A549 (cell line): ENCODE measurements around the gene CCDC85A. TPM values are rescaled to one million over a fixed set of nuclear protein-coding genes. Genes with fewer than 3 reads are reported as not detected.

ENCODE experiments used
- ATAC-seq, 2 experiments: fragments of 200-7000 bp in 1 of 2; fragments of >200 bp in 1 of 2; cut with Nextera tagmentation in 1 of 2; cut with Tn5 transposase in 1 of 2; 3 replicates each; pipeline versions ENCODE4 v1.8.0 to v1.9.1; 2018 to 2020; ENCODE audit warnings: mild to moderate bottlenecking in 1 of 2, moderate library complexity in 1 of 2
- CTCF ChIA-PET: fragments of 300-600 bp; sonication (Branson Sonifier 250); formaldehyde crosslinking; extraction: SDS; loops from one replicate; lab custom pipeline; 2021; ENCODE audit warnings: antibody characterized with exemption, inconsistent platforms; lab: Yijun Ruan, JAX
- POLR2A ChIA-PET: fragments of 350-600 bp; formaldehyde crosslinking; extraction: SDS; loops from one replicate; lab custom pipeline; 2021; ENCODE audit warnings: antibody characterized with exemption, inconsistent platforms; lab: Yijun Ruan, JAX
- DNase-seq, 2 experiments: peaks; one replicate each; pipeline versions ENCODE4 v3.0.0 to v3.0.0-alpha.2; 2011 to 2016; ENCODE audit warnings: low read depth in 1 of 2, low spot score in 1 of 2
- FAIRE-seq: peaks from 2 replicates; lab custom pipeline; 2011; peaks lifted over from hg19 to GRCh38; lab: Jason Lieb, UNC
- H3K27ac ChIP-seq, 2 experiments: fragments of >200 bp; sonication (Bioruptor Twin); formaldehyde crosslinking; 3 replicates each; pipeline ENCODE4 v1.5.1; 2016 to 2017
- H3K4me1 ChIP-seq: fragments of >200 bp; sonication (Bioruptor Twin); formaldehyde crosslinking; 3 replicates; pipeline ENCODE4 v1.6.1; 2016
- H3K4me2 ChIP-seq: fragments of >200 bp; sonication (Bioruptor Twin); formaldehyde crosslinking; 3 replicates; pipeline ENCODE4 v1.6.1; 2016
- H3K4me3 ChIP-seq: fragments of >200 bp; sonication (Bioruptor Twin); formaldehyde crosslinking; 3 replicates; pipeline ENCODE4 v1.5.1; 2016
- H3K9me3 ChIP-seq: fragments of >200 bp; sonication (Bioruptor Twin); formaldehyde crosslinking; 3 replicates; pipeline ENCODE4 v1.6.1; 2016
- CBX2 ChIP-seq: fragments of 200-600 bp; sonication (generic); IDR thresholded peaks from 2 replicates; pipeline ENCODE4 v1.6.1; 2016; ENCODE audit warnings: low read depth, mild to moderate bottlenecking, borderline replicate concordance
- CBX8 ChIP-seq: fragments of 200-600 bp; sonication (generic); IDR thresholded peaks from 2 replicates; pipeline ENCODE4 v1.6.1; 2016
- CEBPB ChIP-seq, 2 experiments: fragments of >200 bp in 1 of 2; sonication (Bioruptor Twin) in 1 of 2; formaldehyde crosslinking in 1 of 2; IDR thresholded peaks; 2 replicates each; pipeline ENCODE4 v1.6.1; 2012 to 2016
- EHF ChIP-seq: fragments of 250-450 bp; sonication (Bioruptor Pico); IDR thresholded peaks from 2 replicates; pipeline ENCODE4 v1.5.0; 2020; ENCODE audit warnings: mild to moderate bottlenecking
- HDAC2 ChIP-seq: fragments of 200-600 bp; sonication (generic); IDR thresholded peaks from 2 replicates; pipeline ENCODE4 v1.6.1; 2016
- JUN ChIP-seq, 2 experiments: fragments of >200 bp; sonication (Bioruptor Twin); formaldehyde crosslinking; IDR thresholded peaks; 2 replicates in 1 of 2; 3 replicates in 1 of 2; pipeline ENCODE4 v1.6.1; 2016 to 2017
- KDM1A ChIP-seq: fragments of 200-600 bp; sonication (generic); IDR thresholded peaks from 2 replicates; pipeline ENCODE4 v1.6.1; 2016; ENCODE audit warnings: low read depth, mild to moderate bottlenecking
- NFE2L2 ChIP-seq: fragments of 150-350 bp; conservative IDR thresholded peaks from 2 replicates; pipeline ENCODE4 v1.6.1; 2014; ENCODE audit warnings: low read length
- NPAS2 ChIP-seq: fragments of 250-450 bp; sonication (Bioruptor Pico); IDR thresholded peaks from 2 replicates; pipeline ENCODE4 v1.8.0; 2022; ENCODE audit warnings: mild to moderate bottlenecking, moderate library complexity, borderline replicate concordance
- POLR2AphosphoS2 ChIP-seq: conservative IDR thresholded peaks from 2 replicates; pipeline ENCODE4 v1.6.1; 2012; ENCODE audit warnings: low read length, improper control_type of control experiment, inconsistent platforms
- RAD21 ChIP-seq, 2 experiments: fragments of >200 bp in 1 of 2; sonication (Bioruptor Twin) in 1 of 2; formaldehyde crosslinking in 1 of 2; IDR thresholded peaks in 1 of 2; conservative IDR thresholded peaks in 1 of 2; 2 replicates in 1 of 2; 3 replicates in 1 of 2; pipeline ENCODE4 v1.6.1; 2012 to 2018; ENCODE audit warnings: inconsistent platforms in 1 of 2
- RNF2 ChIP-seq: fragments of 200-600 bp; sonication (generic); IDR thresholded peaks from 2 replicates; pipeline ENCODE4 v1.6.1; 2016; ENCODE audit warnings: low read depth, mild to moderate bottlenecking, antibody characterized with exemption, moderate library complexity, borderline replicate concordance
- SMC3 ChIP-seq: fragments of >200 bp; sonication (Bioruptor Twin); formaldehyde crosslinking; IDR thresholded peaks from 3 replicates; pipeline ENCODE4 v1.6.1; 2018; ENCODE audit warnings: inconsistent platforms
- TFCP2L1 ChIP-seq: fragments of 250-450 bp; sonication (Bioruptor Pico); IDR thresholded peaks from 2 replicates; pipeline ENCODE4 v1.5.0; 2021; ENCODE audit warnings: mild to moderate bottlenecking
- TP53 ChIP-seq: fragments of 250-450 bp; sonication (Bioruptor Pico); IDR thresholded peaks from 2 replicates; pipeline ENCODE4 v1.5.0; 2021; ENCODE audit warnings: mild to moderate bottlenecking, moderate library complexity
- ZFP36 ChIP-seq: fragments of 450-650 bp; IDR thresholded peaks from 2 replicates; pipeline ENCODE4 v1.6.1; 2014; ENCODE audit warnings: borderline replicate concordance; ENCODE audit not compliant: partially characterized antibody
- ZNF302 ChIP-seq: fragments of 250-450 bp; sonication (Bioruptor Pico); IDR thresholded peaks from 2 replicates; pipeline ENCODE4 v1.9.0; 2021; ENCODE audit warnings: inconsistent platforms, mild to moderate bottlenecking, moderate library complexity
- ZSCAN20 ChIP-seq: fragments of 250-450 bp; sonication (Bioruptor Pico); IDR thresholded peaks from 2 replicates; pipeline ENCODE4 v1.8.0; 2022; ENCODE audit warnings: mild to moderate bottlenecking, moderate library complexity
- WGBS: methylation state at CpG from one replicate; pipeline ENCODE4 v1.1.6; 2017; ENCODE audit errors: missing lambda C conversion rate; 5-methylcytosine and 5-hydroxymethylcytosine counted together
- polyA plus RNA-seq, 4 experiments: library from polyadenylated mRNA; depleted of rRNA in 3 of 4; stranded (reverse); fragments of >200 nt; fragmentation: RNase III in 1 of 4; extraction: RNeasy Plus Mini Kit Qiagen cat#74134 plus additional on column Dnase treatment in 1 of 4; gene quantifications; 2 replicates in 3 of 4; 3 replicates in 1 of 4; pipeline ENCODE4 v1.2.3, GENCODE V29; 2011 to 2017
- TF ChIP-seq, protein P1 (sequence below): IDR thresholded peaks from 2 replicates; pipeline ENCODE4 v1.6.1; 2012
- TF ChIP-seq, protein P2 (sequence below): fragments of 250-450 bp; sonication (Bioruptor Pico); IDR thresholded peaks from 2 replicates; pipeline ENCODE4 v1.5.0; 2021; ENCODE audit warnings: mild to moderate bottlenecking, moderate library complexity, borderline replicate concordance
- TF ChIP-seq, protein P3 (sequence below): fragments of 450-650 bp; IDR thresholded peaks from 2 replicates; pipeline ENCODE4 v1.6.1; 2014; ENCODE audit warnings: antibody characterized with exemption
- TF ChIP-seq, protein P4 (sequence below): IDR thresholded peaks from 2 replicates; pipeline ENCODE4 v1.6.1; 2012

CCDC85A gene
- polyA plus RNA-seq, 2 of the 4 experiments (the other 2 are of a cell fraction) = 0.05 to 0.30 TPM

DNA sequence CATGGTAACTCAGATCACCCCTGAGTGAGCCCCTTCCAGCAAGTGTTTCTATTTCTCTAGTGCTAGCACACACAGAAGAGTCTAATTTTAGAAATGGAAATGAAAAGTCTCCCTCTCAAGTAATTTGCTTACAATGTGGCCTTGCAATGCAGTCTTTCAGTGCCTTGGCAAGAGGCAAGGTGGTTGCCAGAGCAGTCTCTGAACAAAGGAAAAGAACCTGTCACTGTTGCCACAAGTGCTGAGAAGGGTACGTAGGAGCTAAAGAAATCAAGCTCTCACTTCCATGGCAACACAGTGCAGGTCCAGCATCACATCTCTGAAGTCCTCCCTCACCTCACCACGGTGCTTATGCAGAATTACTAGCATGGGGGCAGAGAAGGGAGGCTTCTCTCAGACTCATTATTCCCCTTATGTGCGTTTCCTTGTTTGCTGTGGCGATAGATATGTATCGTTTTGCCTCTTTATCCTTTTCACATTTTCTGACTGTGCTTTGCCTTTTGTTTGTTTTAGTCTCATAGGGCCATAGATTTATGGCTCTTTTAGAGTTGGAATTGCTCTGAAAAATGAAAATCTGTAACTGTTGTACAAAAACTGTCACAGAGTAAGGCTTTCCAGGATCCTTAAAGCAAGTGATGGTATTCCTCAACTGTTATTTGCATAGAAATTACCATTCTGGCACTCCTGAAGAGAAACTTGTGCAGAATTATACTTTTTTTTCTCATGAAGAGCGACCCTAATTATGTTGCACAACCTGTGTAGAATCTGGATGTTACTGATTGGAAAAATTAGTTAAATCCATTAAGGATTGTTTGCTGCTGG lies 164.8 kb downstream of the CCDC85A start:
- DNase-seq (no peak), FAIRE-seq (no peak), ATAC-seq (no peak; a peak in 1 of 6 replicates)
- no peak overlapping the region for H3K4me2 ChIP-seq
- POLR2A ChIA-PET = no interaction called here
- no peak overlapping the region for H3K27ac ChIP-seq
- H3K4me3 ChIP-seq = no peak overlapping the region
- 45% methylated on average over 6 of the region's 6 CpGs for WGBS
- no peak for TF ChIP-seq POLR2AphosphoS2
- H3K9me3 ChIP-seq = no peaks in the 10 kb centered on the region
- CTCF ChIA-PET = no interaction called here
- no peaks in the 10 kb centered on the region for H3K4me1 ChIP-seq

DNA sequence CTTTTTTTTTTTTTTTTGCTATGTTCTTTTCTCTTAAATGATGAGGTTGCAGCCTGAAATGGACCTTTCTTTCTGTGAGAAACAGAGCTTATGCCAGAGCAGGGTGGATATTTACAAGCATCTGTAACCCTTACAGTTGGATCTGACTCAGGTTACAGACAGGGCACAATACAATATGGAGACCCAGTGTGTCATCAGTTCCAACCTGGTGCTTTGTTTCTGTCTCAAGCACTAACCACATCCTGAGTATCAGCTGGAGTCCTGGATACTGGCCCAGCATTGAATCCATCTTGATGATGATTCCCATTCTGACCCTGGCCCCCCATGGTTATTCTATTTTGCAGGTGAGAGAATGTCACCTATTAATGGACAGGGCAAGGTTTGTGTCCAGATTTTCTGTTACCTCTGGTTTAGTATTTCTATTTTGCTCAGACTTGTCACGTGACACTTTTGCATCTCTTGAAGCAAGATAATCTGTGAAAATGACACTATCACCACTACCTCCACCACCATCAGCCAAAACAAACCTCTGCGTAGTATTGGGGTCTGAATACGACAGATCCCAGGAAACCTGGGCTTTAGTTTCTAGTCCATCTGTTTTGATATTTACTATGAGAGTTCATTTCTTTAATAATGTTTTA lies 174.0 kb downstream of the CCDC85A start:
- ATAC-seq = no peak
- ChIA-PET POLR2A (interaction anchor here (0.6 kb wide), 1 partner anchor 289 kb away, joined by 4 read pairs; no protein-coding TSS in a partner anchor), CTCF (no interaction called here)
- Histone ChIP-seq H3K9me3 (no peaks in the 10 kb centered on the region), H3K4me1 (no peaks in the 10 kb centered on the region), H3K4me2 (no peak overlapping the region), H3K4me3 (no peak overlapping the region), H3K27ac (no peak overlapping the region)
- 57% methylated on average over 3 of the region's 3 CpGs for WGBS
- TF ChIP-seq, protein P1, sequence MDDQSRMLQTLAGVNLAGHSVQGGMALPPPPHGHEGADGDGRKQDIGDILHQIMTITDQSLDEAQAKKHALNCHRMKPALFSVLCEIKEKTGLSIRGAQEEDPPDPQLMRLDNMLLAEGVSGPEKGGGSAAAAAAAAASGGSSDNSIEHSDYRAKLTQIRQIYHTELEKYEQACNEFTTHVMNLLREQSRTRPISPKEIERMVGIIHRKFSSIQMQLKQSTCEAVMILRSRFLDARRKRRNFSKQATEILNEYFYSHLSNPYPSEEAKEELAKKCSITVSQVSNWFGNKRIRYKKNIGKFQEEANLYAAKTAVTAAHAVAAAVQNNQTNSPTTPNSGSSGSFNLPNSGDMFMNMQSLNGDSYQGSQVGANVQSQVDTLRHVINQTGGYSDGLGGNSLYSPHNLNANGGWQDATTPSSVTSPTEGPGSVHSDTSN = no peak
- TF ChIP-seq, protein P2, sequence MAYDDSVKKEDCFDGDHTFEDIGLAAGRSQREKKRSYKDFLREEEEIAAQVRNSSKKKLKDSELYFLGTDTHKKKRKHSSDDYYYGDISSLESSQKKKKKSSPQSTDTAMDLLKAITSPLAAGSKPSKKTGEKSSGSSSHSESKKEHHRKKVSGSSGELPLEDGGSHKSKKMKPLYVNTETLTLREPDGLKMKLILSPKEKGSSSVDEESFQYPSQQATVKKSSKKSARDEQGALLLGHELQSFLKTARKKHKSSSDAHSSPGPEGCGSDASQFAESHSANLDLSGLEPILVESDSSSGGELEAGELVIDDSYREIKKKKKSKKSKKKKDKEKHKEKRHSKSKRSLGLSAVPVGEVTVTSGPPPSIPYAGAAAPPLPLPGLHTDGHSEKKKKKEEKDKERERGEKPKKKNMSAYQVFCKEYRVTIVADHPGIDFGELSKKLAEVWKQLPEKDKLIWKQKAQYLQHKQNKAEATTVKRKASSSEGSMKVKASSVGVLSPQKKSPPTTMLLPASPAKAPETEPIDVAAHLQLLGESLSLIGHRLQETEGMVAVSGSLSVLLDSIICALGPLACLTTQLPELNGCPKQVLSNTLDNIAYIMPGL (CRISPR knock-in tag) = no peak
- TF ChIP-seq, protein P3, sequence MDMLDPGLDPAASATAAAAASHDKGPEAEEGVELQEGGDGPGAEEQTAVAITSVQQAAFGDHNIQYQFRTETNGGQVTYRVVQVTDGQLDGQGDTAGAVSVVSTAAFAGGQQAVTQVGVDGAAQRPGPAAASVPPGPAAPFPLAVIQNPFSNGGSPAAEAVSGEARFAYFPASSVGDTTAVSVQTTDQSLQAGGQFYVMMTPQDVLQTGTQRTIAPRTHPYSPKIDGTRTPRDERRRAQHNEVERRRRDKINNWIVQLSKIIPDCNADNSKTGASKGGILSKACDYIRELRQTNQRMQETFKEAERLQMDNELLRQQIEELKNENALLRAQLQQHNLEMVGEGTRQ = peak; percentile 45
- FAIRE-seq = no peak
- no peak for DNase-seq

DNA sequence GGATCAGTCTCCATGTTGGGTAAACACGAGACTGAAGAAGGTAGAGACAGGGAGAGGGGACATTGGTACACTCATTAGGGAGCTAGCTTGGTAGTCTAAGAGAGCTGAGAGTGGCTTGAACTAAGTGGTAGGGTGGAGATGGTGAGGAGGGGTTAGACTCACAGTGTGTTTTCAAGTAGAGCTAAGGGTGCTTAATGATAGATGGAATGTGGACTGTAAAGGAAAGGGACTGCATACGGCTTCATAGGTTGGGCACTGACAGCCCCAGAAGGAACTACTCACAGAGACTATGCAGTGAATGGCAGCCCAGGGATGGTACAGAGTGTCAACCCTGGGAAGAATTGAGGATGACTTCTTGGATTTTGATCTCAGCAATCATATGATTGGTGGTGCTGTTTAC lies 178.1 kb downstream of the CCDC85A start:
- Histone ChIP-seq H3K27ac (no peak overlapping the region), H3K4me1 (no peaks in the 10 kb centered on the region), H3K4me2 (no peak overlapping the region), H3K4me3 (no peak overlapping the region), H3K9me3 (no peaks in the 10 kb centered on the region)
- TF ChIP-seq HDAC2 (no peak), ZNF302 (CRISPR knock-in tag) (no peak), JUN (IDR thresholded peaks at IDR 0.05) (no peak), NPAS2 (CRISPR knock-in tag) (no peak), CEBPB (IDR thresholded peaks at IDR 0.05) (no peak), SMC3 (no peak), ZSCAN20 (CRISPR knock-in tag) (no peak), TFCP2L1 (no peak), CBX2 (no peak), RNF2 (no peak), ZFP36 (no peak), EHF (no peak), POLR2AphosphoS2 (no peak), NFE2L2 (no peak), CBX8 (no peak), TP53 (CRISPR knock-in tag) (no peak), KDM1A (no peak), RAD21 (conservative IDR thresholded peaks at IDR 0.05 in 1 of 2, IDR thresholded peaks at IDR 0.05 in 1 of 2) (no peak)
- TF ChIP-seq, protein P4, sequence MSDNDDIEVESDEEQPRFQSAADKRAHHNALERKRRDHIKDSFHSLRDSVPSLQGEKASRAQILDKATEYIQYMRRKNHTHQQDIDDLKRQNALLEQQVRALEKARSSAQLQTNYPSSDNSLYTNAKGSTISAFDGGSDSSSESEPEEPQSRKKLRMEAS = no peak
- CTCF ChIA-PET = interaction anchor here (0.7 kb wide), 1 partner anchor 49 kb away, joined by 3 read pairs; no protein-coding TSS in a partner anchor
- DNase-seq (no peak), FAIRE-seq (no peak), ATAC-seq (no peak)
- 25% methylated on average over 2 of the region's 2 CpGs for WGBS
- POLR2A ChIA-PET = no interaction called here
